ENCODE data around the gene TUSC2.

- no peak for TF ChIP-seq CTCF (IDR thresholded peaks at IDR 0.05)
- TF ChIP-seq POLR2A (IDR thresholded peaks at IDR 0.05) = no peak
Observed at GRCh38 chr3:50278123-50278879, 49.7 kb downstream of the TUSC2 start.

All from adrenal gland (tissue), 5 donors.